ENCODE measurements around the gene IDH2.

Gene IDH2

DNA sequence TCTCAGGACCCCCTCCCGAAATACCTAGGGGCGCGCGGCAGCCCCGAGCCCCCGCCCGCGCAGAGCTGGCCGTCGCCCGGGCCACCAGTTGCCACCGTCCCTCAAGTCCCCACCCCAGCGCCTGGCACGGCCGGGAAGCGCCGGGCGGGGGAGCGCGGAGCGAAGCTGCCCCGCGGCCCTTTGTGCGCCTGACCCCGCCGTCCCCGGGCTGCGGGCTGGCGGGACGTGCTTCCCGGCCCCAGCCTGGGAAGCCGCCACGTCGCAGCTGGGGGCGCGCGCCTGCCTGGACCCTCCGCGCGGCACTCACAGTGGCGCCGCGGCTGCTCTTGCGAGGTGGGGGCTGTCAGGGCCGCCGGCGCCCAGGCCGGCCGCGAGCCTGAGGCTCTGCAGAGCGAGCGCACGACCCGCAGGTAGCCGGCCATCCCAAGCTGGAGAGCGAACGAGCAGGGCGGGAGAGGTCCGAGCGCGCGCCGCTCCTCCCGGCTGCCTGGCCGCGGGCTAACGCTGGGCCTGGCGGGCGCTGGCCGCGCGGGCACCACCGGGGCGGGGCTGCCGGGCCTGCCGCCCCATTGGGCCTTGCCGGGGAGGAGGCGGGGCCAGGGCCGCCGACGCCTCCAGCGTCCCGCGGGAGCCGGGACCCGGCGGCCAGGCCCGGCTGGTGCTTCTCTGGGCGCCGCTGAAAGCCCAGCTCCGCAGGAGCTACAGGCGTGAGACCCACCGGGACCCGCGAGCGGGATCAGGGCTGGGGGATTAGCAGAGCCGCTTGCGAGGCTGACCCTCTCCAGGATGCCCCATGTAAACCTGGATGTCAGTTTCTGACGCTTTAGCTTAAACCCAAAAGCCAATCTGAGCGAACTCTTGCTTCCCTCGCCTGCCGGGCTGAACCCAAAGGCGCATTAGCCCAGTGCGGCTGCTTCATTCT is at the start of gene IDH2:
Gene IDH2 (minus strand): TSS at position 500 of the 922 bp plus-strand sequence. CDS start 78 bp downstream, at position 422.
- TF ChIP-seq, protein P1, sequence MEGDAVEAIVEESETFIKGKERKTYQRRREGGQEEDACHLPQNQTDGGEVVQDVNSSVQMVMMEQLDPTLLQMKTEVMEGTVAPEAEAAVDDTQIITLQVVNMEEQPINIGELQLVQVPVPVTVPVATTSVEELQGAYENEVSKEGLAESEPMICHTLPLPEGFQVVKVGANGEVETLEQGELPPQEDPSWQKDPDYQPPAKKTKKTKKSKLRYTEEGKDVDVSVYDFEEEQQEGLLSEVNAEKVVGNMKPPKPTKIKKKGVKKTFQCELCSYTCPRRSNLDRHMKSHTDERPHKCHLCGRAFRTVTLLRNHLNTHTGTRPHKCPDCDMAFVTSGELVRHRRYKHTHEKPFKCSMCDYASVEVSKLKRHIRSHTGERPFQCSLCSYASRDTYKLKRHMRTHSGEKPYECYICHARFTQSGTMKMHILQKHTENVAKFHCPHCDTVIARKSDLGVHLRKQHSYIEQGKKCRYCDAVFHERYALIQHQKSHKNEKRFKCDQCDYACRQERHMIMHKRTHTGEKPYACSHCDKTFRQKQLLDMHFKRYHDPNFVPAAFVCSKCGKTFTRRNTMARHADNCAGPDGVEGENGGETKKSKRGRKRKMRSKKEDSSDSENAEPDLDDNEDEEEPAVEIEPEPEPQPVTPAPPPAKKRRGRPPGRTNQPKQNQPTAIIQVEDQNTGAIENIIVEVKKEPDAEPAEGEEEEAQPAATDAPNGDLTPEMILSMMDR (IDR thresholded peaks at IDR 0.05), result no peak

DNA sequence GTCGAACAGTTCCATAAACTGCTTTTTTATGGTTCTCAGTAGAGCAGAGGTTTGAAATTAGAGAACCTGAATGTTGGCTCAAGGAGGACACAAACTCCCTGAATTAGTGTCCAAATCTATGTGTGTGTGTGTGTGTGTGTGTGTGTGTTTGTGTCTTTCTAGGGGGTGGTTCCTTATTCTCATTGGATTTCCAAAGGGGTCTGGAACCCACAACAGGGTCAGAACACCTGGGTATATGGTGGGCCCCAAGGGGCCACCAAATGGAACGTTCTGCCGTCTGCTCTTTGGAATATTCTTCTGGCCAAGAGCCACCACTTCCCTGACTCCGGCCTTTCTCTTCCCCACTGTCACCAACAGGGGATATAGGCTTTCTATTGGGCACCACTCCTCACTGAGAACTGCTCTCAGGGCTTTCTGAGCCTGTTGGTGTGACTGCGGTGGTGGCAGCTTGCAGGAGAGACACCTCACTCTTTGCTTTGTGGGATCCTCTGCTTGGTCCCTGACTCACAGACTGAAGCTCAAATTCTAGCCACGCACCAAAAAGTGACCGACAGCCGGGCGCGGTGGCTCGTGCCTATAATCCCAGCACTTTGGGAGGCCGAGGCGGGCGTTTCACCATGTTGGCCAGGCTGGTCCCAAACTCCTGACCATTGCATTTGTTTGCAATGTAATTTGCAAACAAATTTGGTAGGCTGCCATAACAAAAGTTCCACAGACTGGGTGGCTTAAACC is 47.5 kb upstream of the IDH2 start:
- TF ChIP-seq, protein P1 (IDR thresholded peaks at IDR 0.05), result no peak

DNA sequence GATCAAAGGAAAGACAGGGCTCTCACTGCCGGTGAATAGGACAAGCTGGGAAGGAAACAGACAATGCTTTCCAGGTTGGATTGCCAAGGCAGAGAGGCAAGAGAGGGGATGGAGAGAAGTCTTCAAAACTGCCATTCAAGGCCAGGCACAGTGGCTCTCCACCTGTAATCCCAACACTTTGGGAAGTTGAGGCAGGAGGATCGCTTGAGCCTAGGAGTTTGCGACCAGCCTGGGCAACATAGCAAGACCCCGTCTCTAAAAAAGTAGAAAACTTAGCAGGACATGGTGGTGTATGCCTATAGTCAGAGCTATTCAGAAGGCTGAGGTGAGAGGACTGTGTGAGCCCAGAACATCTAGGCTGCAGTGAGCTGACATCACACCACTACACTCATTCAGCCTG is 43.5 kb upstream of the IDH2 start:
- TF ChIP-seq, protein P1 (IDR thresholded peaks at IDR 0.05), result no peak

DNA sequence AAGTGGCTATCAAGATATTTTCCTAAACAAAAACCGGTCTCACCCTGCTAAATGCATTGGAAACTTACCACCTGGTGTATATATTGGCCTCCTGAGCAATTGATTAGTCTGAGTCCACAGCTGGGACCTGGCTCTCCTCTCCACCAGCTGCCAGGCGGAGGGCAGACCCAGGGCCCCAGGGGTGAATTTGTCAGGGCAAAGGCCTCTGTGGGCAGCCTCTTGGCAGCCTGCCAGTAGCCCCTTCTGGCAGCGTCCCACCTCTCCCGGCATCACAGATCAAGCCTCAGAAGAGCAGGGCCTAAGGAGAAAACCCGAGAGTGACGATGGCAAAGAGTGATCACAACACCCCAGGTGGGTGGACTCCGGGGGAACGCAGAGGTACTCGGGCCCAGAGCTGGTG is 43.0 kb upstream of the IDH2 start:
- TF ChIP-seq, protein P1 (IDR thresholded peaks at IDR 0.05), result no peak

DNA sequence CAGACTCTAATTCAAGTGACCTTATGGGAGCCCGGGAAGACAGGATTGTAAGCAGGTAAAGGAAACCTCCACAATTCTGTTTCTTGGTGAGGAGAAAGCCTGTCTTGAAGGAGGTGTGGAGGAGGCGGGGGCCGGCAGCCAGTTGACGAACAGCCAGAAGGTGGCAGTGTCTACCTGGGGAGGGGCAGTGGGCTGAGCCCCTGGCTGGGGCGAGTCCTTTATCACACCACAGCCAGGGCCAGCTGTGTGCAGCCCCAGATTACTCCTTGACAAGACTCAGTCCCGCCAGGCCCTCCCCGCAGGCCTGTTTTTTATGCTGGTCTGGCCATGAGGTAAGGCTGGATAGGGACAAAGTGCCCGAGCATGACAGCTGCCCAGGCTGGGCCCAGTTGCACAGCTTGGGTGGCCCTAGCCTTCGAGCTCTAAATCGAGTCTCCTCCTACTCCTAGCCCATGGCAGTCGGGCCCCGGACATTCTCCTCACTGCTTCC is 40.9 kb upstream of the IDH2 start:
- TF ChIP-seq, protein P1 (IDR thresholded peaks at IDR 0.05), result peak; percentile 86

DNA sequence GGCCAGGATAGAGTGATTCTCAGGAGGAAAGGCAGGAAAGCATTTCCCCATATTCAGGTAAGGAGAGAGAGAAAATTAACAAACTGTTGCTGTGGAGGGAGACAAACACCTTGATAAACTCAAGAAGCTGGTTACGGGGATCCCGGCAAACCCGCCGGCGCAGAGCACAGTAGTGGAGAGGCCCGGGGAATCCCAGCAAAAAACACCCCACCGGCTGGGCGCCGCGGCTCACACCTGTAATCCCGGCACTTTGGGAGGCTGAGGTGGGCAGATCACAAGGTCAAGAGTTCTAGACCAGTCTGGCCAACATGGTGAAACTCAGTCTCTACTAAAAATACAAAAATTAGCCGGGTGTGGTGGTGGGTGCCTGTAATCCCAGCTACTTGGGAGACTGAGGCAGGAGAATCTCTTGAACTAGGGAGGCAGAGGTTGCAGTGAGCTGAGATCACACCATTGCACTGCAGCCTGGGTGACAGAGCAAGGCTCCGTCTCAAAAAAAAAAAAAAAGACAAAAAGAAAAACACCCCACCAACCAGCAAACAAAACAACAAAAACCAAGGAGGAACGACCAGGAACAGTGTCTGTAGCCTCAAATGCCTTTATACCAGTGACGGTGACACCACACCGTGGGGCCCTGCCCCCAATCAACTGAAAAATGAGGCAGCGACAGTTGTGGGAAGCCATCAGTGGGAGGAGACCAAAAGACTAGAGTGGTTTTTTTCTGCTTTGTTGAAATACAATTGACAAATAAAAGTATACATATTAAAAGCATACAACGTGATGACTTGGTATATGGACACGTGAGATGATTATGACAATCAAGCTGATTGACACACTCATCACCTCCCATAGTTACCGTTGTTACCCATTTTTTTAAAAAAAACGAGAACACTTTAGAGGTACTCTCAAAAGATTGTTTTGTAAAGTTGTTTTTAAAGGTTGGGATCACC is 40.2 kb upstream of the IDH2 start:
- TF ChIP-seq, protein P1 (IDR thresholded peaks at IDR 0.05), result no peak

DNA sequence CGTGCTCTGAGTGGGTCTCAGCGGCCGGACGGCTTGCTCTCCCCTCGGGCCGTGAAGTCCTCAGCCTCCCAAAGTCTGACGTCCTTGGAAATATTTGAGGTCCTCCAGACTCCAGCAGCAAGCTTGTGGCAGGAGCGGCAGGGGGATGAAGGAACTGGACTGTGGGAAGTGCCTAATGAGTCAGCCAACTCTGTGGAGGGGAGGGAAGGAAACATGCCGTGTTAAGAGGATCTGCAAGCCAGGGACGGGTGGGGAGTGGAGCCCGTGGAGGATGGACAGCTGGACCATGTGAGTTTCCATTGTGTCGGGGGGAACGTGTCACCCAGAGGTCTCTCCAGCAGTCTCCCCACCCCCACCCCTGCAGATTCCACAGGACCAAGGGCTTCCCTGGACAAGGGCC is 39.4 kb upstream of the IDH2 start:
- TF ChIP-seq, protein P1 (IDR thresholded peaks at IDR 0.05), result no peak
